GM18499 (cell line): ENCODE data around the gene ARL15.
"Not testable (repeated sequence)": the region's sequence is repeated elsewhere in the genome, so short reads cannot be mapped to it uniquely, and the experiment has no call there.

Source experiments
- ATAC-seq: cut with Tn5 transposase; IDR thresholded peaks from one replicate; pipeline ENCODE4 v1.9.1; 2021; ENCODE audit warnings: moderate number of reproducible peaks; ENCODE audit not compliant: insufficient read depth, unreplicated experiment

The ARL15 gene

DNA sequence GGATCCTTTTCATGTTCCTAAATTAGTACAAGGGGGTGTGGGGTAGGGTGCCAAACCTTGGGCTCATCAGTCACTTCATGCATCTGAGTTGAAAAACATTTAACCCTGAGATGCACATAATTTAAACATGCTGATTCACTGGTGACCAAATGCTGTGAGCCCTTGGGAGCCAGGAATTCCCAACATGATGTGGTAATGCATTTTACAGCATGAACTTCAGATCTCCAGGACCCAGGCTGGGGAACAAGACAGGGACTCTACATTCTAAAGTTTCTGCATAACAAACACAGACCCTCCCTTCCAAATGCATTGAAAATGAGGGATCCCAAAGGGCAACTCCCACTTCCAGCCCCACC lies 427.7 kb downstream of the ARL15 start:
- ATAC-seq: no peak

DNA sequence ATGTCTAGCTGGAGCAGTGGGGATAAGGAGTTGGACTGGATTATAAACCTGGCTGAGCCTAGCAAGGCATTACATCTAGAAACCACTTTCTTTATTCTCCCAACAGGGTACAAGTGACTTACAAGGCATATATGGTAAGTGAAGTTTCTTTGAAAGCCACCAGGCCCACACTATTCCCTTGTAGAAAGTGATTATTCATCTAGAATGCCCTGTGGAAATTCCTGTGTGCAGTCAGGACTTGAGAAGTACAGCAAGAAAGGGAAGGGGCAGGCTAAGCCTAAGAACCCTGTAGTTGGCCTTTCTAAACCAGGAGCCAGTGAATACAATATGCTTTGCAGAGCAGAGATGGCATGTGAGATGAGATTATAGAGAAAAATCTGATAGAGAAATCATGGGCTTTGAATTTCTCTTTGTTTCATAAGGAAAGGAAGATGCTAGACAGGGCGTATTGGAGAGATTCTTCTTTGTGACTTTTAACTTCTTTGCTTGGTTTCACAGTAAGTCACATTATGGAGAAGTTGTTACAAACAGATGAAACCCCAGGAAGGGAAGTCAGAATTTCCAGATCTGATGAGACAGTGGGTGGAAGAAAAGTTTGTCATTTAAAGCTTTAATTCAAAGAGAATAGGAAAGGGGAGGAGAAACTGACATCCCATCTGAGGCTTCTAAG lies 428.2 kb downstream of the ARL15 start:
- no peak for ATAC-seq

DNA sequence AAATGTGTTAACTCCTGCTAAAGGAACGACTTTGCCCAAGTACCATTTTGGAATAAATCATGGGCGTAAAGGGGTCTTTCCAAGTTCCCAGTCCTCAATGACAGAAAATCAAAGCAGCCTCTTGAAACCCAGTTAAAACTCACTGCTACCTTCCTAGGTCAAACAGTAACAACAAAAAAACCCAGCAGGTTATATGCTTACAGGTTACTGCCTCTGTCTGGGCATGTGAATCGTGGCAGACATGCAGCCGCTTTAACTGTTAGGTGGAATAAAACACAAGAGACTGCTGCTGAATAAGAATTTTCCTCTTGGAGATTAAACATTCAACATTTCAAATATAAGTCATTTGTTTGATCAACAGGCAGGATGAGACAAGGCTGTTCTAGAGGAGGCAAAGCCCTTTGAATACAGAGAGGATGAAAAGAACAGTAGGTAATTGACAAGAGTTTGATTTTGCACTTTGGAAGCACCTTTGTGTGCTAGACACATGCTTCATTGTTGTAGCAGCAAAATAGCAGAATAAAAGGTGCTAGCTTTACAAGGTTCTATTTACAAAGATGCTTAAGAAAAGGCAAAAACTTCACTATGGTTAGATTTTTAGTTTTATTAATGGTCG lies 430.6 kb downstream of the ARL15 start:
- ATAC-seq: no peak

DNA sequence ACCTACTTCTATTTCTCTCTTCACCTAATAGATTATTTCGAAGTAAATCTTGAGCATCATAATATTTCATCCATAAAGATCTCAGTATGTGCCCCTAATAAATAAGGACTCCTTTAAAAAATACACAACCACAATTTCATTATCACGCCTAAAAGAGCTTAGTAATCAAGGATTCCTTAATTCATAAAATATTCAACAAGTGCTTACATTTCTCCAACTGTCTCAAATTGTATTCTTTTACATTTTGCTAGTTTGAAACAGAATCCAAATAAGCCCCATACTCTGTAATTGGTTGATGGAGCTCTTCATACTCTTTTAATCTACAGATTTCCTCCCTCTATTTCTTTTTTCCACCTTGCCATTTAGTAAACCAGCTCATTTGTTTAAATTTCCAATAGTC lies 432.4 kb downstream of the ARL15 start:
- no peak for ATAC-seq

DNA sequence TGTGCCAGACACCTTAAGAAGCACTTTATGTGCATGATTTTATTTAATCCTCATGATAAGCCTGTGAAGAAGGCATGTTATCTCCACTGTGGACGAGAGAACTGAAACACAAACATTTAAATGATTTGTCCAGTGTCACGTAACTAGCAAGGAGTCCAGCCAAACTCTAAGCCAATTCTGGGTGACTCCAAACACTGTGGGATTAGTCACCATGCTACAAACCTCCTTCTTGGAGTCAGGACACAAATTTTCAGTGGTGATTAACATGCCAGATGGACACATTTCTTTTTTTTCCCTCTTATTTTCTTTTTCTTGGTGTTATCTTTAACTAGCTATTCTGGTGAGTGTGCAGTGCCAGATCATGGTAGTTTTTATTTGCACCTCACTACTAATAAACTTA lies 433.1 kb downstream of the ARL15 start:
- no peak for ATAC-seq

DNA sequence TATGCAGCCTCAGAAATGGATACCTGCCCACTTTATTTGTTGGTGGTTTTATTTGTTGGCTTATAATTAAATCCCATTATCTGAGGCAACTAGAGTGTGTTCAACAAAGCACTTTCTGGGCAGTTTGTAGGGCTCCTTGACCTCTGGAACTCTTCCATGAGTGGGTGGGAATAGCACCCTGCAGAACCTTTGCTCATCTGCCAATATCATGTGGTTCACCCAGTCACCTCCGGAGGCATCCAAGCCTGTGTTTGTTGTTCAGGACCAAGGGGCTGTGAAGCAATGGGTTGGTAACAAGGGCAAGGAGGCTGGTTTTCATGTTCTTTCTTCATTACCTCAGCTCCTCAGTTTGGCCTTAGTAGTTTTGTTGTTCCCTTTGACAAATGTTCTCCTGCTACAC lies 436.0 kb downstream of the ARL15 start:
- ATAC-seq: no peak

DNA sequence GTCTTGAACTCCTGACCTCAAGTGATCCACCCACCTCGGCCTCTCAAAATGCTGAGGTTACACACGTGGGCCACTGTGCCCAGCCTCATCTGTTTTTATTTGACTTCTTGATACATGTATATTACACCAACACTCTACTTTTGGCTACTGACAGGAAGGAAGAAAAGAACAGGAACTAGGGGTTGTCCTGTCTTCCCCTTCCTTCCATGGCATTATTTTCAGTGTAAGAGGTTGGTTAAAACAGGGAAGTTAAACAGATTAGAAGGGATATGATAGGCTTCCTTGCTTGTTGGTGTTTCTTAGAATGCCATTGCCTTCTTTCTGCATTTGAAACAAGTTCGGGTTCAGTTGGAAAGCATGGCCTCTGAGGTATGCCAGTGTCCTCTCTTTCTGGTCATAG lies 437.1 kb downstream of the ARL15 start:
- no peak for ATAC-seq

DNA sequence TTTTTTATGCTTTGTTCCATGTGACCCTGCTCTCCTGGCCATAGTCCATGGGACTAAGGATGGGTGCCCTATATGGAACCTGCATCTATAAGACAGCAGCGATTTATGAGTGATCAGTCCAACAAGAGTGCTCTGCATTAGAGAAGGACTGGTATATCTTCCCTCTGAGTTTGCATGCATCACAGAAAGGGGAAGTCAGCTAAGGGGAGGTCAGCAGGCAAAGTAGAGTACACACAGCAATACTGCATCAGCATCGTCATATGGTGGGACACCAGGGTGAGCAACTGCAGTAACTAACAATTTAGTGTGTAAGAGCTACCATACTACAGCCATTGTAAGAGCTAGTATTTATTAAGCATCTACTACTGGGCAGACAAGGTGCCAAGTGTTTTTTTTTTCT lies 438.6 kb downstream of the ARL15 start:
- no peak for ATAC-seq

DNA sequence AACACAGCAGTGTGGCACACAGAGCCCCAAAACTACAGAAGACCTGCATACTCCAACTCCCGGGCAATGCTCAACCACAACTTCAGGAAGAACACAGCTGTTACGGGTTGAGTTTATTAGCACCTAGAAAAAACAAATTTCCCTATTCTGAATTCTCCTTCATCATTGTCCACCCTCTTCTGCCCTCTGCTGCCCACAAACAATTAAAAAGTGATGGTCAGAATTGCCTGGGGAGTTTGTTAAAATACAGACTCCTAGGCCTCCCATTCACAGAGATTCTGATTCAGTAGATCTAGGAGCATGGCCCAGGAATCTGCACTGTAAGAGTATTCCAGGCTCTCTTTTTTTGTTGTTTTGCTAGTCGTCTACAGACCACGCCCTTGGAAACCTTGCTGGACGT lies 439.3 kb downstream of the ARL15 start:
- ATAC-seq: no peak

DNA sequence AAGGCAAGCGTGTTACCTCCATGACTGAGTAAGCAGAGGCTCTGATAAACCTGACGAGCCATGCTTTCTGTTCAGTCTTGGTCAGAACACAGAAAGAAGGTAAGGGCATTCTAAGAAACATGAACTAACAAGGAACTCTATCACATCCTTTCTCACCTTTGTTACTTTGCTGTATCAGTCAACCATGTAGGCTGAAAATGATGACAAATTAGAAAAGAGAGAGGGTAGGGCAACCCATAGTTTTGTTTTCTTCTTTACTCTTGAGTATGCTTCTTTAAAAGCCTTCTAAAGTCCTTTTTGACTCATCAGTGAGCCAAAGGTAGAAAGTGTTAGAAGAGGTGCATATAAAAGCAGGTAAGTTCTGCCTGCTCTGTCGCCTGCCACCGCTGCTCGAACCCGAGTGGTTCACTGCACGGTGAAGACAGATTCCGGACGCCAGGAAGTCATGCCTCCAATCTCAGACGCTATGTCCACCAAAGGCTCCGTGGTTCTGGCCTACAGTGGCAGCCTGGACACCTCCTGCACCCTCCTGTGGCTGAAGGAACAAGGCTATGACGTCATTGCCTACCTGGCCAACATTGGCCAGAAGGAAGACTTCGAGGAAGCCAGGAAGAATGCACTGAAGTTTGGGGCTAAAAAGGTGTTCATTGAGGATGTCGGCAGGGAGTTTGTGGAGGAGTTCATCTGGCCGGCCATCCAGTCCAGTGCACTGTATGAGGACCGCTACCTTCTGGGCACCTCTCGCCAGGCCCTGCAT lies 451.5 kb downstream of the ARL15 start:
- ATAC-seq: no peak

DNA sequence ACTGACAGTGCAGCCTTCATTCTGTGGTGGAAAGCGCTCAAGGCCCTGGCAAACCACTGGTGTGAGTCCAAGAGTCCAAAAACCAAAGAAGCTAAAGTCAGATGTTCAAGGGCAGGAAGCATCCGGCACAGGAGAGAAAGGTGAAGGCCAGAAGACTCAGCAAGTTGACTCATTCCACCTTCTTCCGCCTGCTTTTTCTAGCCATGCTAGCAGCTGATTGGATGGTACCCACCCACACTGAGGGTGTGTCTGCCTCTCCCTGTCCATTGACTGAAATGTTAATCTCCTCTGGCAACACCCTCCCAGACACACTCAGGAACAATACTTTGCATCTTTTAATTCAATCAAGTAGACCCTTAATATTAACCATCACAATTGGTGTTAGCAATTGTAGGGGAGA lies 453.9 kb downstream of the ARL15 start:
- ATAC-seq: no peak

DNA sequence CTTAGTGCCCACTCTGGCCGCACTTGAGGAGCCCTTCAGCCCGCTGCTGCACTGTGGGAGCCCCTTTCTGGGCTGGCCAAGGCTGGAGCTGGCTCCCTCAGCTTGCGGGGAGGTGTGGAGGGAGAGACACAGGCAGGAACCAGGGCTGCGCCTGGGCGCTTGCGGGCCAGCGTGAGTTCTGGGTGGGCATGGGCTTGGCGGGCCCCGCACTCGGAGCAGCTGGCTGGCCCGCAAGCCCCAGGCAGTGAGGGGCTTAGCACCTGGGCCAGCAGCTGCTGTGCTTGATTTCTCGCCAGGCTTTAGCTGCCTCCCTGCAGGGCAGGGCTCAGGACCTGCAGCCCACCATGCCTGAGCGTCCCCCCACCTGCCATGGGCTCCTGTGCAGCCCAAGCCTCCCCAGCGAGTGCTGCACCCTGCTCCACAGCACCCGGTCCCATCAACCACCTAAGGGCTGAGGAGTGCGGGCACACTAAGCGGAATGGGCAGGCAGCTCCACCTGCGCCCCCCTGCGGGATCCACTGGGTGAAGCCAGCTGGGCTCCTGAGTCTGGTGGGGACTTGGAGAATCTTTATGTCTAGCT lies 473.4 kb downstream of the ARL15 start:
- not testable (repeated sequence) for ATAC-seq

DNA sequence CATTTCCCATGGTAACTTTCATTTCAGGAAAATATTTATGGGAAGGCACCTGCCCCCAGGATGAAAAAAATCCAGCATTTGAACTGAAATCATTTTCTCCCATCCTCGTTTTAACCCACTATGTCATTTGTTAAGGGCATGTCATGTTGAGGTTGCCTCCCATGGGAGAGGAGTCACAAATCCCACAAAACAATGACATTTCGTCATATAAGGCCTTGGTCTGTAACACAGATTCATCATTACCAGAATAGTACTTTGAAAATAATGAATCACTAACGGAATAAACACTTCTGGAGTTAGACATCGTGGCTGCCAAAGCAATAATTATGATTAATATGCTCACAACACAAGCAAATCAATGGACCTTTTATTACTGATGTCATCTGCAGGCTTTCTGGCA lies 475.9 kb downstream of the ARL15 start:
- no peak for ATAC-seq
